KOPT-K1 (cell line): Measurements from ENCODE around the gene SLC22A31.

Source experiments
- H3K27ac ChIP-seq: fragments of 200-600 bp; sonication (generic); 2 replicates; pipeline ENCODE4 v1.5.1; 2016; ENCODE audit warnings: antibody characterized with exemption, mild to moderate bottlenecking, low read depth, low read length; ENCODE audit not compliant: poor library complexity, severe bottlenecking
- H3K36me3 ChIP-seq: fragments of 200-600 bp; sonication (generic); 2 replicates; pipeline ENCODE4 v1.5.1; 2017; ENCODE audit warnings: antibody characterized with exemption, mild to moderate bottlenecking, low read length, moderate library complexity; ENCODE audit not compliant: insufficient read depth
- H3K9me3 ChIP-seq: fragments of 200-600 bp; sonication (generic); 2 replicates; pipeline ENCODE4 v1.5.1; 2017; ENCODE audit warnings: antibody characterized with exemption, low read length, mild to moderate bottlenecking; ENCODE audit not compliant: insufficient read depth, poor library complexity, severe bottlenecking

The SLC22A31 gene

DNA sequence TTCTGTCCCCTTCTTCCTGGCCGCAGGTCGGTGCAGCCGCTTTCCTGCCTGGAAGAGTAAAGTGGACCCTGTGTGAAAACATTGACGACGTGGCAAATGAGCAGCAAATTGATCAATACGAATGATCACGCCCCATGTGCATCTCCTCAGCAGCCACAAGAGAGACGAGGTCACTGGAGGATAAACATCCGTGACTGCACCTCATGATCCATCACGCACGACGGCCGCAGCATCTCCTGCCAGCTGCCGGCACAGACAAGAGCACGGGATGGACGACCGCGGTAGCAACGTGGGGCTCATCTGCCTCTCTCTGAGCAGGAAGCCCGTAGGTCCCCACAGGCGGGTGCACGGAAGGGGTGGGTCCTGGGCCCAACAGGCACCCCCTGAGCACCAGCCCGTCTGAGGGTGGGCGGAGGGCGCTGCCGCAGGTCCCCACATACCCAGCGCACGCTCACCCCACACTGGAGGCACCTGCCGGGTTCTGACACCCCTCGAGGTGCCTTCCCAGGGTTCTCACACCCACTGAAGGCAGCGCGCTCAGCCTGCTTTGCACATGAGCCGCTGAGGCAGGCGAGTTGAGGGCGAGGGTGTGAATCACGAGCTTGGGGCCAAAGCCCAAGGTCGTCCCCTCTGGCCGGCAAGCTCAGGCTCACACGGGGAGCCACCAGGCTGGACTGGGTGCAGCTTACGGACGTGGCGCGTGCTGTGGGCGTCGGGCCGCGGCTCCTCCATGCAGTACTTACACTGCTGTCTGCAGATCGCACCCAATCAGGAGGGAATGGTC is 41.1 kb downstream of the SLC22A31 start:
- Histone ChIP-seq H3K36me3 (no peaks in the 10 kb centered on the region), H3K9me3 (no peaks in the 10 kb centered on the region), H3K27ac (no peak overlapping the region)

DNA sequence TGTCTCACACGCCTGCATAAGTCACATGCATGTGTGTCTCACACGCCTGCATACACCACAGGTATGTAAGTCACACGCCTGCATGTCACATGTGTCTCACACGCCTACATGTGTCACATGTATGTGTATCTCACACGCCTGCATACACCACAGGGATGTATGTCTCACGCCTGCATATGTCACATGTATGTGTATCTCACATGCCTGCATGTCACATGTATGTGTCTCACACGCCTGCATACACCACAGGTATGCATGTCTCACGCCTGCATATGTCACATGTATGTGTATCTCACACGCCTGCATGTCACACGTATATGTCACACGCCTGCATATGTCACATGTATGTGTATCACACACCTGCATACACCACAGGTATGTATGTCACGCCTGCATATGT is 42.6 kb downstream of the SLC22A31 start:
- H3K27ac ChIP-seq = no peak overlapping the region
- H3K9me3 ChIP-seq = no peaks in the 10 kb centered on the region
- peaks cover 4% of the 10 kb centered on the region for H3K36me3 ChIP-seq

DNA sequence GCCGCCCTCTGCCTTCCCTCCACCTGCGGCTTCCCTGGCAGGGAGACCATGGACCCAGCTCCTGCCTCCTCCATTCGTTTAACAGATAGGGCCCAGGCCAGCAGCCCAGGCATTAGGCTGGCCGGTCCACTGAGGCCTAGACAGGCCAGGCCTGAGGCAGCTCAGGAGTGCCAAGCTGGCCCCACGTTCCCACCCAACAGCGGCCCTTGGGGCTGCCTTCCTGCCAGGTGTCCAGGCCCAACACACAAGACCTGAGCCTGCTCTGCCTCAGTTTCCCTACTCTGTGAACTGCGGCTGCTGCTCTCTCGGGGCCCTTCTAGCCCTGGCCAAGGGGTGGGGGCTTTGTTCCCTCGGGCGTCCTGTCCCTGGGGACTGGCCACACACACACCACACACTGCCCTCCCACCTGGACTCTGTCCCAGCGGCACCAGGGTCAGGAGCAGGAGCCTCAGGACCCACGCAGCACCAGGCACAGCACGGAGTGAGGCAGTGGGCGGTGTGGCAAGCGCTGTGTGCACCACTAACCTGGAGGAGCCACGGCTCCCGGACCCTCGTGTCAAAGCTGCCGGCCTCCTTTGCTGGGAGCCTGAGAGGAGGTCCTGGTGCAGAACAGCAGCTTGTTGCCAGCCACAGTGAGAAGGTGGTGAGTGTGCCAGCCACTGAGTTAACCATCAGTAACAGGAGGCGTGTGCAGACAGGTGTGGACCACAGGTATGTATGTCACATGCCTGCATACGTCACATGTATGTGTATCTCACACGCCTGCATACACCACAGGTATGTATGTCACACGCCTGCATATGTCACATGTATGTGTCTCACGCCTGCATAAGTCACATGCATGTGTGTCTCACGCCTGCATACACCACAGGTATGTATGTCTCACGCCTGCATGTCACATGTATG is 43.3 kb downstream of the SLC22A31 start:
- Histone ChIP-seq H3K27ac (no peak overlapping the region), H3K9me3 (no peaks in the 10 kb centered on the region), H3K36me3 (peaks cover 11% of the 10 kb centered on the region)

DNA sequence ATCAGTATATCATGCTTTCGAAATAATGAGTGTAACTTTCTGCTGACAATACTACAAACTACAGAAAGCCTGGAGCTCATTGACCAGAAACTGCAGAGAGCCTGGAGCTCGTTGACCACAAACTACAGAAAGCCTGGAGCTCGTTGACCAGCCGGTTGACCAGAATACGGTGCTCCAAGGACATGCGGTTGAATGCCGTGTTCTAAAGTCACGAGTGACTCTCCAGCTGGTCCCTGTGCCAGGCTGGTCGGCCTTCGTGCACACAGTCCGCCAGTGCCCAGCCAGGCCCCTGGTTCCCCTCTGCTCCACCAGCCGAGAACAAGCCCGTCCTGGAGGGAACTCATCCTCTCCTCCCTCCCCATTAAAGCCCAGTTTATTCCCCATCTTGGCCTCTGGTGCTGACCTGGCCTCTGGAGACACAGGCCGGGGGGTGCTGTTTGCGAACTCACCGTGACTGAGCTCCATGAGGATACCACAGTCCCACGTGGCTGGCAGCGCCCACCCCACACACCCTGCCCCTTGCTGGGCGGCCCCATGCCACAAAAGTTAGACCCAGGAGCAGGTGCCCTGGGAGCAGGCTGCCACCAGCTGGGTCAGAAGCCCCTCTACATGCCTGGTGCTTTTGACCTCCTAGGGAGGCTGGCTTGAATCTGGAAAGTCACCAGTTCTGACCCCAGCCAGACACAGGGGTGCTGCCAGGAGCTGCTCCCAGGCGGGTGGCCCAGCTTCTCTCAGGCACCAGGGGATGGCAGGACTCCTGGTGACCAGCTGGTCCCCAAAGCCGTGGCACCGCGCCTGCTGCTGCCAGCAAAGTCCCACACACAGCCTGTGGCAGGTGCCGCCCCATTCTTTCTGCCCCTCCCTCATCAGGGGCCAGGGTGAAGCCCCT is 44.2 kb downstream of the SLC22A31 start:
- no peaks in the 10 kb centered on the region for H3K9me3 ChIP-seq
- H3K36me3 ChIP-seq = peaks cover 20% of the 10 kb centered on the region
- no peak overlapping the region for H3K27ac ChIP-seq

DNA sequence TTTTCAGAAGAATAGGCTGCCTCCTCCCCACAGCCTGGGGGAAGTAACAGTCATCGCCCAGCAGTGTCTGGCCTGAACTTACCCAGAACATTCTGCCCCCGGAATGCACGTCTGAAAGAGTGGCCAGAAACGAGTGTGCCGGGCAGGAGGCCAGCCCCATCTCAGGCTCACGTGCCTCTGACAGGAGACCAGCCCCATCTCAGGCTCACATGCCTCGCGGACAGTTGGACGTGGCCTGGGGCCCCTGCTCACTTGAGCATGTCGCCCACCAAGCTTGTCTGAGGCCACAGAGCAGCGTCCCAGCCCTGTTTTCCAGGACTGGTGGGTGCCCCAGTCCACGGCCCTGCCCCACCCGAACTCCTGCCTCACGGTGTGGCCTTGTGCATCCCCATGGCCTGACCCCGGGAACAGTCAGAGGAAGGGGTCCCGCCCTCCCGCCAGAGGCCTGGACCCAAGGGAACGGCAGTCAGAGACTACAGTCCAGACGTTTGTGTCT is 45.1 kb downstream of the SLC22A31 start:
- no peak overlapping the region for H3K27ac ChIP-seq
- H3K36me3 ChIP-seq = peaks cover 28% of the 10 kb centered on the region
- no peaks in the 10 kb centered on the region for H3K9me3 ChIP-seq

DNA sequence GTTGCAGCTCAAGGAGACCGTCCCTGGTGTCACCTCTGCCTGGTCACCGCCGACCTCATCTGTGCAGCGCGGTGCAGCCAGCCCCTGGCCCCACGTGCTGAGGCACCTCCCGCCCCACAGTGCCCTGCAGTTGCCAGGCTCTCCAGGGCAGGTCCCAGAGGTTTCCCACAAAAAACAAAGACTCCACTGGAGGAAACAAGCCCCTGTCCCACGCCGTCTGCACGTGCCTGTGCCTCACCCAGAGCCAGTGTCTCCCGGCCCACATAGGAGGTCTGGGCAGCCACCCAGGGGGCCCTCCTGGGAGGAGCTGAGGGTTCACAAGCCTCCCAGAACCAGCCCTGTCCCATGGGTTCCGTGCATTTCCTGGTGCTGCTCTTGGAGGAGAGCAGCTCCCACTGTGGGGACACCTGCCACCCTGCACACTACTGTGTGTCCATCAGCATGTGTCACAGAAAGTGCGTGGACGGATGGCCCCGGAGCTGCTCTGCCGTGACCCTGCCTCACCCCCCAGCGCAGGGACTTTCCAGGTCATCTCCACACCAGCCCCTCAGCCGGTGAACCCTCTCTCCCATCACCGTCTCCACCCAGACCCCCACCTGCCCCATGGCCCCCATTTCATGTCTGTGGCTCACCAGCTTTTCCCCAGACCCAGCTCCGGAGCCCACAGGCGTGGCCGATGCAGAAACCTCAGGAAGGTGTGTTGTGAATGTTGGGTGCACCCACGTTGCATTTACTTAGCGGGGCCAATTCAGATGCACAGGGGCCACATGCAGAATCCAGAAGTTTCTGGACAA is 45.8 kb downstream of the SLC22A31 start:
- peaks cover 35% of the 10 kb centered on the region for H3K36me3 ChIP-seq
- peaks cover 6% of the 10 kb centered on the region for H3K9me3 ChIP-seq
- no peak overlapping the region for H3K27ac ChIP-seq

DNA sequence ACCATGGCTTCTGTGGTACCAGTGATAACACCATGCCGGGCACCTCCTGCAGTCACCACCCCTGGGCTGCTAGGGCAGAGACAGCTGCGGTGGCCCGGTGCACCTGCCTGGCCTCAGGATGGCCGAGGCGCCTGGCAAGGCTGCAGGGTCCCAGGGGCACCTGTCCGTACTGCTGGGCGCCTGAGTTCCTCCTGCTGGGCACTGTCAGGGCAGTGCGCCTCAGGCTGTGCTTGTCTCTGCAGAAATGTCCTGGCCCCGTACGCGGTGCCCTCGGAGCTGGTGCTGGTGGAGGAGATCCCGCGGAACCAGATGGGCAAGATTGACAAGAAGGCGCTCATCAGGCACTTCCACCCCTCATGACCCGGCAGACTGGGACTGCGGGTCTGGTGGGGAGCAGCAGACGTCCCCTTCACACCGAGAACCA is 46.5 kb downstream of the SLC22A31 start:
- peaks cover 13% of the 10 kb centered on the region for H3K9me3 ChIP-seq
- no peak overlapping the region for H3K27ac ChIP-seq
- H3K36me3 ChIP-seq = peaks cover 42% of the 10 kb centered on the region

DNA sequence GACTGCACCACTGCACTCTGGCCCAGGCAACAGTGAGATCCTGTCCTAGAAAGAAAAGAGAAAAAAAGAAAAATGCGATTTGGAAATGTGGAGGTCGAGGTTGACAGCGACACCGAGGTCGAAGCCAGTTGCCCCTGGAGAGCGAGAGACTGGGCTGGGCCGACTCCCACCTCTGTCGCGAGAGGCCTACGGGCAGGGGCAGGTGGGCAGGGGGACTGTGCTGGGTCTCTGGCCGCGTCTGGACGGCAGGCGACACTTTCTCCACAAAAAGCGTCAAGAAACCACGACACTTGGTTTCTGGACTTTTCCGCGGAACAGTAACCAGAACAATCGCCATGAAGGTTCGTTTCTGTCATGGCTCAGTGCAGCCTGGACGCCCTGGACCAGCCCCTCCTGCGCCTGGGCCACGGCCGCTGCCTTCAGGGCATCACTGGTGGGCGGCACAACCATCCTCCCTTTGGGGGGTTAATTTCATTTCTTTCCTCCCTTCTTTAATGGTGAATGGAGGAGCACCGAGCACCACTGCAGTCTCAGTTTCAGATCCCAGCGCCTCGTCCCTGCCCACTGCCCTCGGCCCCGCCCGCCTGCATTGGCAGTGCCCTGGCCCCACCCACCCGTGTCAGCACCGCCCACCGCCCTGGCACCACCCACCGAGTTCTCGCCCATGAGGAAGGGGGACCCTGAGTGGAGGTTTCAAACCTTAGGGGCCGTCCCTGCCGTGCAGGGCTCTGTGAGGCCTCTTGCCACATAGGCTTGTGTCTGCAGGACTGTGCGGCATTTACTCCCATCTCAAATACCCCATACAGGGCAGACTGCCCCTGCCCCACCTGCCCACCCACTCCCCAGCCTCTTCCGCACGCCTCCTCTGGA is 47.3 kb downstream of the SLC22A31 start:
- Histone ChIP-seq H3K9me3 (peaks cover 21% of the 10 kb centered on the region), H3K36me3 (peaks cover 50% of the 10 kb centered on the region), H3K27ac (no peak overlapping the region)

DNA sequence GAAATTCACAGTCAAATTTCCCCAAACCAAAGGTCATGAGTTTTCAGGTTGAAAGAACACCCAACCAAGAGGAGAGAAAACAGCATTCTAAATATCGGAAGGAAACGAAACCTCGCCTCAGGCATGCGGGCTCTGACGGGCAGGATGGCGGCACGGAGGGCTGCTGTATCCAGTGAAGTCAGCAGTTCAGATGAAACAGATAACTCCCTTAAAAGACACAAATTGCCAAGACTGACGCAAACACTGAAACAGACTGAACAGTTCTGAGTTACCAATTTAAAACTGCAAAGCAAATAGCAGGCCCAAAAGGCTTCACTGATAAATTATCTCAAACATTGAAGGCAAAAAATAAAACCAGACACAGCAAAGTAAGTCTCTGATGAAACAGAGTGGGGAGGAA is 49.4 kb downstream of the SLC22A31 start:
- H3K27ac ChIP-seq = no peak overlapping the region
- peaks cover 69% of the 10 kb centered on the region for H3K36me3 ChIP-seq
- H3K9me3 ChIP-seq = peaks cover 40% of the 10 kb centered on the region

DNA sequence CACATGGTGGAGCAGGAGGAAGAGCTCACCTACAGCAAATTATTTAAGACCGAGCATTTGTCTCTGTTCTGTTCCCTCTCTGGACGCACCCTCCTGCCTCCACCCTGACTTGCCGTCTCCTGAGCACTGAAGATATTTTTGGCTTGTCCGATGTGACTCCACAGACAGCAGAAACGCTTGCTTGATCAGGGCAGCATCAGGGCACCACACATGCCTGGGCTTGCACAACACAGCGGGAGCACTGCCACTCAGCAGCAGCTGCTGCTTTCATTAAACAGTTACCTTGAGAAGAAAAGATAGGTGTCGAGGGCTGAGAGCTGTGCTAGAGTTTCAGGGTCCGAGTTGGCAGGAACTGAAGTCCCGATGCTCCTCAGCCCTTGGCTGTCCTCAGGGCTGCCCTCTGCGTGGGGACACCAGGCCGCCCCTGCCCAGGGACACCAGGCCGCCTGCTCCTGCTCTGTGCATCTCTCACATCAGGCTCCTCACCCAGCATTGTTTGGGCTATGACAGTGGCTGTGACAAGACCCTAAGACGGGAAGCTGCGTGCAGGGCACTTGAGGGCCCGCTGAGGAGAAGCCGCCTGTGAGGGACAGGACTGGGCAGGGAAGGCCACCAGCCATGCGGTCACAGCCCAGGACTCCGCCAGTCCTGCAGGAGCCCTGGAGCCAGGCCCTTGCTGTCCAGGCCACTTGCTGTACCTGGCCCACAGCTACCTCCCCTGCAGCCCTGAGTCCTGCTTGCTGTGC is 50.1 kb downstream of the SLC22A31 start:
- H3K36me3 ChIP-seq = peaks cover 76% of the 10 kb centered on the region
- no peak overlapping the region for H3K27ac ChIP-seq
- H3K9me3 ChIP-seq = peaks cover 44% of the 10 kb centered on the region

DNA sequence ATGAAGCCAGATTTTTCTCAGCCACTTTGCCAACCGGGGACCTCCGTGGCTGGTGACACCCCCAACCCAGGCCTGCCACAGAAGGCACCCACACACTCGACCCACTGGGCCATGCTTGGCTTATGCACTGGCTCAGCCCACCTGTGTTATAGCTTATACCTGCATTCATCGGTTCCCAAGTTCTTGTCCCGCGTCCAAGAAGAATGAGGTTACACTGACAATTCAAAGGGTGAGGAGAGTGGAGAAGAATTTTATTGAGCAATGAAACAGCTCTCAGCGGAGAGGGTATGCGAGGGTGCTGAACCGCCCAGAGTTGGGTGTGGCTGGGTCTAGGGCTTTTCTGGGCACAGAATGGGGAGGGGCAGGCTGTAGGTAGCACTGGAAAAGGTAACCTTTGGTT is 51.0 kb downstream of the SLC22A31 start:
- Histone ChIP-seq H3K36me3 (peaks cover 85% of the 10 kb centered on the region), H3K9me3 (peaks cover 44% of the 10 kb centered on the region), H3K27ac (no peak overlapping the region)

DNA sequence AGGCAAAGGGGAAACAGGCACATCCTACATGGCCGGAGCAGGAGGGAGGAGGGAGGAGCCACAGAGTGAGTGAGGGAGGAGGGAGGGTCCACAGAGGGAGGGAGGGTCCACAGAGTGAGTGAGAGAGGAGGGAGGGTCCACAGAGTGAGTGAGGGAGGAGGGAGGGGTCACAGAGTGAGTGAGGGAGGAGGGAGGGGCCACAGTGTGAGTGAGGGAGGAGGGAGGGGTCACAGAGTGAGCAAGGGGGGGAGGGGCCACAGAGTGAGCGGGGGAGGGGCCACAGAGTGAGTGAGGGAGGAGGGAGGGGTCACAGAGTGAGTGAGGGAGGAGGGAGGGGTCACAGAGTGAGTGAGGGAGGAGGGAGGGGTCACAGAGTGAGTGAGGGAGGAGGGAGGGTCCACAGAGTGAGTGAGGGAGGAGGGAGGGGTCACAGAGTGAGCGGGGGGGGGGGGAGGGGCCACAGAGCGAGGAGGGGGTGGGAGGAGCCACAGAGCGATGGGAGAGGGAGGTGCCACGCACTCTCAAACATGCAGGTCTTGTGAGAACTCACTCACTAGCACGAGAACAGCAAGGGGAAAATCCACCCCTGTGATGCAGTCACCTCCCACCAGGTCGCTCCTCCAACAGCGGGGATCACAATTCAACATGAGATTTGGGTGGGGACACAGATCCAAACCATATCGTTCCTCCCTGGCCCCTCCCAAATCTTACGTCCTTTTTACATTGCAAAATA is 53.1 kb downstream of the SLC22A31 start:
- peaks cover 44% of the 10 kb centered on the region for H3K9me3 ChIP-seq
- no peak overlapping the region for H3K27ac ChIP-seq
- peaks cover 98% of the 10 kb centered on the region for H3K36me3 ChIP-seq
